Stimulated activated effector memory CD8-positive, alpha-beta T cell treated with anti-CD3 and anti-CD28 coated beads, Interleukin-12 subunit alpha, Interleukin-12 subunit beta, amount 100 ng/mL, for 72 hours (primary cell): ENCODE results near the gene SRP68.

Experiments
- ATAC-seq: fragments of 150-1000 bp; cut with Tn5 transposase; 2 replicates; pipeline ENCODE4 v1.10.0; 2021
- DNase-seq, 2 donors: peaks; one replicate each; pipeline ENCODE4 v3.0.0; 2021 to 2022; ENCODE audit warnings: low spot score in 2 of 2
- H3K27ac Mint-ChIP-seq: one replicate; pipeline ENCODE4 v1.8.0; 2022; ENCODE audit warnings: mild to moderate bottlenecking, mixed read lengths
- H3K36me3 Mint-ChIP-seq: one replicate; pipeline ENCODE4 v1.8.0; 2022; ENCODE audit warnings: mild to moderate bottlenecking, mixed read lengths
- H3K4me1 Mint-ChIP-seq: one replicate; pipeline ENCODE4 v1.8.0; 2022; ENCODE audit warnings: mixed read lengths
- H3K4me3 Mint-ChIP-seq: one replicate; pipeline ENCODE4 v1.8.0; 2022; ENCODE audit warnings: mild to moderate bottlenecking, mixed read lengths
- H3K9me3 Mint-ChIP-seq: one replicate; pipeline ENCODE4 v1.8.0; 2022; ENCODE audit warnings: mixed read lengths

The SRP68 gene

DNA sequence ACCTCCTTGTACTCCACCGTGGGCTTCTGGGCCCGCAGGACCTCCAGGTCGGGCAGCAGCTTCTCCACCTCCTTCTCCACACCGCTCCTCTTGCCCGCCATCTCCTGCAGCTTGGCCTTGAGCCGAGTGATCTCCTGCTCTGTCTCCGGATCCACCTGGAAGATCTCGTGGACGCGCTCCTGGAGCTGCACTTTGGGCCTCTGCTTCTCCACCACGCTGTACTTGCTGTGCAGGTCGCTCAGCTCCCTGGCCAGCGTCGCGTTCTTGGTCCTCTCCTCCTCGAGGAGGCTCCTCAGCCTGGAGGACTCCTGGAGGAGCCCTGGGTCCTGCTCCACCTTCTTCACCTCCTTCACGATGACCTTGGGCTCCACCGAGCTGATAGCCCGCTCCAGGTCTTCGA lies 62.9 kb downstream of the SRP68 start:
- Mint-ChIP-seq H3K27ac (no peak overlapping the region), H3K9me3 (no peaks in the 10 kb centered on the region), H3K36me3 (peaks cover 10% of the 10 kb centered on the region), H3K4me1 (peaks cover 31% of the 10 kb centered on the region), H3K4me3 (no peak overlapping the region)
- ATAC-seq (no peak), DNase-seq (no peak)

DNA sequence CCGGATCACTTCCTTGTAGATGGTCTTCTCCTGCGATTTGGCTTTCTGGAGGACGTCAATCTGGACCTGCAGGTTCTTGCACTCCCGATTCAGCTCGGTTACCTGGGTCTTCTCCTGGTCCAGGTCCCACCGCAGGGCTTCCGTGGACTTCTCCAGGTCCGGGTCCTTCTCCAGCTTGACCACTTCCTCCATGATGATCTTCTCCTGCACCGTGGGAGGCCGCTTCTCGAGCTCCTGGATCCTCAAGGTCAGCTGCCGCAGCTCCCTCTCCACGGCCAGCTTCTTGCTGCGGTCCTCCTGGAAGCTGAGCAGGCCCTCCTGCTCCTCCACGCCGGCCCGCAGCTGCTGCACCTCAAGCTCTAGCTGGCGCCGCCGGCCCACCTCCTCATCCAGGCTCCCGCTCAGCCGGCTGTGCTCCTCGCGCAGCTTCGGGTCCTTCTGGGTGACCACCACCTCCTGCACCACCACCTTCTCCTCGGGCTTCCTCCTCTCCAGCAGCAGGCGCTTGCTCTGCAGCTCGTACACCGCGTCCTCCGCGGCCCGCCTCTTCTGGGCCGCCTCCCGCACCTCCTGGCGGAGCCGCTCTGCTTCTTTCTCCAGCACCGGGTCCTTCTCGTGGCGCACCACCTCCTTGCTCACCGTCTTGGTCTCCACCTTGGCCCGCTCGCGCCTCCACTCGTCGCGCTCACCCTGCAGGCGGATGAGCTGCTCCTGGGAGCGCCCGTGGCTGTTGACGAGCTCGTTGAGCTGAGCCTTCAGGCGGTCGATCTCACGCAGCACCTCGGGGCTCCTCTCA lies 63.5 kb downstream of the SRP68 start:
- Mint-ChIP-seq H3K9me3 (no peaks in the 10 kb centered on the region), H3K27ac (no peak overlapping the region), H3K4me3 (no peak overlapping the region)

GRCh38 chr17:76008208-76008607 lies 64.1 kb downstream of the SRP68 start:
- Mint-ChIP-seq H3K36me3 (peaks cover 15% of the 10 kb centered on the region), H3K4me1 (peaks cover 21% of the 10 kb centered on the region), H3K4me3 (no peak overlapping the region), H3K27ac (no peak overlapping the region), H3K9me3 (no peaks in the 10 kb centered on the region)
- DNase-seq (no peak), ATAC-seq (no peak)

More for the DNA sequence above, 63.5 kb downstream of the SRP68 start:
- peaks cover 15% of the 10 kb centered on the region for H3K36me3 Mint-ChIP-seq
- ATAC-seq (no peak), DNase-seq (no peak)
- H3K4me1 Mint-ChIP-seq = peaks cover 25% of the 10 kb centered on the region

- Mint-ChIP-seq H3K27ac (no peak overlapping the region), H3K36me3 (peaks cover 15% of the 10 kb centered on the region), H3K4me1 (peaks cover 21% of the 10 kb centered on the region), H3K9me3 (no peaks in the 10 kb centered on the region), H3K4me3 (no peak overlapping the region)
- ATAC-seq (no peak), DNase-seq (no peak)
These were observed 64.5 kb downstream of the SRP68 start for GRCh38 chr17:76007850-76008165.

- ATAC-seq (no peak), DNase-seq (no peak)
- Mint-ChIP-seq H3K27ac (no peak overlapping the region), H3K9me3 (no peaks in the 10 kb centered on the region), H3K4me1 (peaks cover 21% of the 10 kb centered on the region), H3K4me3 (no peak overlapping the region), H3K36me3 (peaks cover 15% of the 10 kb centered on the region)
These were observed 65.0 kb downstream of the SRP68 start for GRCh38 chr17:76007131-76007849.

GRCh38 chr17:76005263-76006149 lies 66.8 kb downstream of the SRP68 start:
- H3K27ac Mint-ChIP-seq = no peak overlapping the region
- H3K9me3 Mint-ChIP-seq = no peaks in the 10 kb centered on the region
- peak; percentile 65 for ATAC-seq
- no peak overlapping the region for H3K4me3 Mint-ChIP-seq
- H3K36me3 Mint-ChIP-seq = peaks cover 15% of the 10 kb centered on the region
- peak; percentile 87 to 92 for DNase-seq
- H3K4me1 Mint-ChIP-seq = peaks cover 21% of the 10 kb centered on the region

- Mint-ChIP-seq H3K36me3 (peaks cover 15% of the 10 kb centered on the region), H3K27ac (no peak overlapping the region), H3K9me3 (no peaks in the 10 kb centered on the region), H3K4me3 (no peak overlapping the region), H3K4me1 (peaks cover 16% of the 10 kb centered on the region)
- DNase-seq (no peak), ATAC-seq (no peak)
These were observed 67.5 kb downstream of the SRP68 start for GRCh38 chr17:76004750-76005262.

DNA sequence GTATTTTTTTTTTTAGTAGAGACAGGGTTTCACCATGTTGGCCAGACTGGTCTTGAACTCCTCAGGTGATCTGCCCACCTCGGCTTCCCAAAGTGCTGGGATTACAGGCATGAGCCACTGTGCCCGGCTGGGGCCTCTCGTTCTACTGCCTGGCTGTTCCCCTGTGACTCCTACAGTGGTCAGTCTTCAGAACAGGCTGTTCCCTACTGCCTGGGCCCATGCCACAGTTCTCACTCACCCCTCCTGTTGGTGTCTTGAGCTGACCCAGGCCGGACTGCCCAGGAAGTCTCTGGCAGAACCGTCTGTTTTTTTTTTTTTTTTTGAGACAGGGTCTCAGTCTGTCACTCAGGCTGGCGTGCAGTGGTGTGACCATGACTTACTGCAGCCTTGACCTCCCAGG lies 68.4 kb downstream of the SRP68 start:
- DNase-seq = no peak
- Mint-ChIP-seq H3K36me3 (peaks cover 8% of the 10 kb centered on the region), H3K4me1 (peaks cover 8% of the 10 kb centered on the region), H3K9me3 (no peaks in the 10 kb centered on the region), H3K4me3 (no peak overlapping the region), H3K27ac (peak overlapping the region; percentile 1)
- no peak for ATAC-seq

DNA sequence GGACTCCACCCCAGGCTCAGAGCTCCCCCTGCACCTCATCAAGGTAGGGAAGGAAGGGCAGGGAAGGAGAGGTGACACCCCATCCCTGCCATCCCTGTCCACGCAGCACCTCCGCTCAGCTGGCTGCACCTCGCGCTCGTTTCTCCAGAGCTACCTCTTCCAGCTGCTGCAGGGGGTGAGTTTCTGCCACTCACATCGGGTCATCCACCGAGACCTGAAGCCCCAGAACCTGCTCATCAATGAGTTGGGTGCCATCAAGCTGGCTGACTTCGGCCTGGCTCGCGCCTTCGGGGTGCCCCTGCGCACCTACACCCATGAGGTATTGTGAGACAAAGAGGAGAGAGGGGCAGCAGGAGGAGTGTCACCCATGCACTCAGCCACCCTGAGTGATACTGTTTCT lies 70.2 kb downstream of the SRP68 start:
- peak overlapping the region; percentile 63 for H3K27ac Mint-ChIP-seq
- peaks cover 8% of the 10 kb centered on the region for H3K36me3 Mint-ChIP-seq
- no peak overlapping the region for H3K4me3 Mint-ChIP-seq
- DNase-seq (no peak), ATAC-seq (no peak)
- no peaks in the 10 kb centered on the region for H3K9me3 Mint-ChIP-seq
- H3K4me1 Mint-ChIP-seq = peaks cover 17% of the 10 kb centered on the region

- Mint-ChIP-seq H3K4me1 (peaks cover 26% of the 10 kb centered on the region), H3K9me3 (no peaks in the 10 kb centered on the region), H3K36me3 (peaks cover 16% of the 10 kb centered on the region), H3K27ac (peak within 1 kb of the TSS; percentile 63), H3K4me3 (no peak within 1 kb of the TSS)
- ATAC-seq (peak; percentile 2), DNase-seq (no peak)
These were observed 71.4 kb downstream of the SRP68 start, which contains the start of gene CDK3 for GRCh38 chr17:76000755-76001521. CDK3 (plus strand) TSS chr17:76000855; CDS start chr17:76001426, 571 bp downstream.

- DNase-seq (peak; percentile 60 to 86), ATAC-seq (peak; percentile 72)
- Mint-ChIP-seq H3K27ac (no peak overlapping the region), H3K36me3 (peaks cover 16% of the 10 kb centered on the region), H3K4me1 (peaks cover 18% of the 10 kb centered on the region), H3K9me3 (no peaks in the 10 kb centered on the region), H3K4me3 (no peak overlapping the region)
These were observed 72.1 kb downstream of the SRP68 start for GRCh38 chr17:76000016-76000754.

GRCh38 chr17:75998327-75998795 lies 74.0 kb downstream of the SRP68 start:
- ATAC-seq (no peak), DNase-seq (no peak)
- H3K27ac Mint-ChIP-seq = peak overlapping the region; percentile 95
- peaks cover 24% of the 10 kb centered on the region for H3K36me3 Mint-ChIP-seq
- peaks cover 18% of the 10 kb centered on the region for H3K4me1 Mint-ChIP-seq
- H3K9me3 Mint-ChIP-seq = no peaks in the 10 kb centered on the region
- H3K4me3 Mint-ChIP-seq = no peak overlapping the region

GRCh38 chr17:75996665-75997590 lies 75.4 kb downstream of the SRP68 start:
- Mint-ChIP-seq H3K36me3 (peaks cover 39% of the 10 kb centered on the region), H3K9me3 (no peaks in the 10 kb centered on the region), H3K4me3 (peak overlapping the region; percentile 65), H3K4me1 (peaks cover 18% of the 10 kb centered on the region), H3K27ac (peak overlapping the region; percentile 95)
- DNase-seq (peak in 1 of 2 donors; percentile 61), ATAC-seq (peak; percentile 72)
